LNCaP clone FGC (cell line): Measurements from ENCODE around the gene LOXHD1.

ENCODE experiments used
- DNase-seq: peaks from one replicate; pipeline ENCODE4 v3.0.0-alpha.2; 2011; ENCODE audit warnings: low read depth
- H3K4me3 ChIP-seq: 2 replicates; pipeline ENCODE4 v1.5.1; 2011; ENCODE audit warnings: mild to moderate bottlenecking, low read depth, low read length, control low read depth
- CTCF ChIP-seq: IDR thresholded peaks from 2 replicates; pipeline ENCODE4 v1.5.1; 2012; ENCODE audit warnings: mild to moderate bottlenecking; ENCODE audit not compliant: control insufficient read depth, insufficient read depth; ENCODE audit errors: extremely low read depth

LOXHD1 gene

GRCh38 chr18:46630991-46631390 lies 26.0 kb downstream of the LOXHD1 start:
- H3K4me3 ChIP-seq = no peak overlapping the region
- TF ChIP-seq CTCF = no peak
- DNase-seq = no peak

GRCh38 chr18:46630160-46630559 lies 26.9 kb downstream of the LOXHD1 start:
- TF ChIP-seq CTCF = no peak
- no peak for DNase-seq
- H3K4me3 ChIP-seq = no peak overlapping the region

- no peak for DNase-seq
- no peak overlapping the region for H3K4me3 ChIP-seq
- no peak for TF ChIP-seq CTCF
Measured at GRCh38 chr18:46629361-46629760, 27.7 kb downstream of the LOXHD1 start.

- H3K4me3 ChIP-seq = no peak overlapping the region
- no peak for TF ChIP-seq CTCF
- no peak for DNase-seq
Measured at GRCh38 chr18:46628206-46628605, 28.8 kb downstream of the LOXHD1 start.

GRCh38 chr18:46627136-46627535 lies 29.9 kb downstream of the LOXHD1 start:
- H3K4me3 ChIP-seq = no peak overlapping the region
- no peak for TF ChIP-seq CTCF
- DNase-seq = no peak

- no peak for TF ChIP-seq CTCF
- no peak overlapping the region for H3K4me3 ChIP-seq
- no peak for DNase-seq
Measured at GRCh38 chr18:46625069-46625468, 32.0 kb downstream of the LOXHD1 start.

GRCh38 chr18:46624127-46624526 lies 32.9 kb downstream of the LOXHD1 start:
- no peak for TF ChIP-seq CTCF
- H3K4me3 ChIP-seq = no peak overlapping the region
- DNase-seq = no peak
